A673 (cell line): ENCODE measurements around the gene CCNY. TPM values are rescaled to one million over a fixed set of nuclear protein-coding genes. Genes with fewer than 3 reads are reported as not detected.

Source experiments
- BruUV-seq: library from RNA; stranded (reverse); fragments of 400-500 nt; replicated peaks from 2 replicates; lab custom pipeline; 2021; lab: Mats Ljungman, UMichigan
- CTCF ChIA-PET: fragments of 300-600 bp; sonication (Branson Sonifier 250); formaldehyde crosslinking; loops from one replicate; lab custom pipeline; 2022; ENCODE audit warnings: antibody characterized with exemption; lab: Charles Lee
- POLR2A ChIA-PET: fragments of 300-600 bp; sonication (Branson Sonifier 250); formaldehyde crosslinking; loops from one replicate; lab custom pipeline; 2022; ENCODE audit warnings: antibody characterized with exemption; ENCODE audit not compliant: low non-redundant PET; lab: Charles Lee
- DNase-seq: peaks from one replicate; pipeline ENCODE4 v3.0.0-alpha.2; 2015; ENCODE audit warnings: low spot score
- H3K27ac ChIP-seq: fragments of 200-600 bp; sonication (generic); 2 replicates; pipeline ENCODE4 v1.5.1; 2016; ENCODE audit warnings: mixed run types, low read depth, mild to moderate bottlenecking, mixed read lengths, antibody characterized with exemption, low read length; ENCODE audit not compliant: poor library complexity, severe bottlenecking
- H3K27me3 ChIP-seq: fragments of 200-600 bp; sonication (generic); replicated peaks from 2 replicates; pipeline ENCODE4 v1.6.1; 2017; ENCODE audit warnings: mixed run types, low read depth, mild to moderate bottlenecking, mixed read lengths, antibody characterized with exemption, low read length; ENCODE audit not compliant: insufficient read depth, poor library complexity
- H3K36me3 ChIP-seq: fragments of 200-600 bp; sonication (generic); 2 replicates; pipeline ENCODE4 v1.6.1; 2016; ENCODE audit warnings: mixed run types, mild to moderate bottlenecking, mixed read lengths, antibody characterized with exemption, low read length; ENCODE audit not compliant: insufficient read depth, poor library complexity, severe bottlenecking
- H3K4me1 ChIP-seq: fragments of 200-600 bp; sonication (generic); 2 replicates; pipeline ENCODE4 v1.6.1; 2017; ENCODE audit warnings: mixed run types, mild to moderate bottlenecking, mixed read lengths, antibody characterized with exemption, low read length; ENCODE audit not compliant: insufficient read depth, poor library complexity, severe bottlenecking
- H3K4me3 ChIP-seq: fragments of 200-600 bp; sonication (generic); 2 replicates; pipeline ENCODE4 v1.5.1; 2016; ENCODE audit warnings: low read depth, mixed run types, mild to moderate bottlenecking, mixed read lengths, low read length; ENCODE audit not compliant: poor library complexity, severe bottlenecking
- H3K9me3 ChIP-seq: fragments of 200-600 bp; sonication (generic); 2 replicates; pipeline ENCODE4 v1.6.1; 2016; ENCODE audit warnings: mixed run types, low read depth, mild to moderate bottlenecking, mixed read lengths, antibody characterized with exemption, low read length; ENCODE audit not compliant: poor library complexity, severe bottlenecking
- EZH2 ChIP-seq: fragments of 200-600 bp; sonication (generic); IDR thresholded peaks from 2 replicates; pipeline ENCODE4 v1.6.1; 2017; ENCODE audit warnings: borderline replicate concordance, low read depth, mild to moderate bottlenecking, mixed read lengths, antibody characterized with exemption, low read length; ENCODE audit not compliant: poor library complexity, severe bottlenecking
- intact Hi-C: fragments of 100-400 bp; cut with micrococcal nuclease; formaldehyde crosslinking; loops from one replicate; pipeline ENCODE4 v1.10.0; 2022; ENCODE audit not compliant: unreplicated experiment
- total RNA-seq: library from RNA; stranded (reverse); gene quantifications from 2 replicates; pipeline ENCODE4 v1.2.3, GENCODE V29; 2021
- TF ChIP-seq, protein P1 (sequence below): fragments of 300-800, 200-600 bp; sonication (generic); conservative IDR thresholded peaks from 2 replicates; pipeline ENCODE4 v1.5.1; 2017; ENCODE audit warnings: low read depth, mild to moderate bottlenecking, antibody characterized with exemption, low read length, moderate library complexity, mixed read lengths

CCNY gene
- total RNA-seq, 1 experiment from 2014 or later = 84.8 TPM

DNA sequence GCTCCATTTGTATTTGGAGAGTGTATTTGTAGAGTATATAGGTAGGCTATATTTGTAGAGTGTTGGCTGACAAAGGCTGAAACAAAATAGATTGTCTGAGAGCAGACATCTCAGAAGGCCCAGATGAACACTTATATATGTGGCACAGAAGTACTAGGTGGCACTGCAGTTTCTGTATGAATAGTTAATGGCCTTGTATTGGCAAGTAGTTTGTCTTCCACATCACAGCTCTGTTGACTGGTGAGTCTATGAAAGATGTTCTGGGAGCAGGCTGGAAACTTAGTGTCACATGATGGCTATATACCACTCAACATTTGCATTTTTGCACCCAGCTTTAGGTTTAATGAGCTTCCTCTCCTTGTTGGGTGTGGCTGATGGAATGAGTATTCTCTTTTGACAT, 51.9 kb downstream of the CCNY start:
- CTCF ChIA-PET = no interaction called here
- BruUV-seq = no TSS peak

GRCh38 chr10:35388682-35389081, 52.4 kb downstream of the CCNY start:
- H3K36me3 ChIP-seq = no peaks in the 10 kb centered on the region
- H3K27ac ChIP-seq = no peak overlapping the region
- ChIA-PET POLR2A (no interaction called here), CTCF (no interaction called here)
- TF ChIP-seq EZH2 = no peak
- TF ChIP-seq, protein P1, sequence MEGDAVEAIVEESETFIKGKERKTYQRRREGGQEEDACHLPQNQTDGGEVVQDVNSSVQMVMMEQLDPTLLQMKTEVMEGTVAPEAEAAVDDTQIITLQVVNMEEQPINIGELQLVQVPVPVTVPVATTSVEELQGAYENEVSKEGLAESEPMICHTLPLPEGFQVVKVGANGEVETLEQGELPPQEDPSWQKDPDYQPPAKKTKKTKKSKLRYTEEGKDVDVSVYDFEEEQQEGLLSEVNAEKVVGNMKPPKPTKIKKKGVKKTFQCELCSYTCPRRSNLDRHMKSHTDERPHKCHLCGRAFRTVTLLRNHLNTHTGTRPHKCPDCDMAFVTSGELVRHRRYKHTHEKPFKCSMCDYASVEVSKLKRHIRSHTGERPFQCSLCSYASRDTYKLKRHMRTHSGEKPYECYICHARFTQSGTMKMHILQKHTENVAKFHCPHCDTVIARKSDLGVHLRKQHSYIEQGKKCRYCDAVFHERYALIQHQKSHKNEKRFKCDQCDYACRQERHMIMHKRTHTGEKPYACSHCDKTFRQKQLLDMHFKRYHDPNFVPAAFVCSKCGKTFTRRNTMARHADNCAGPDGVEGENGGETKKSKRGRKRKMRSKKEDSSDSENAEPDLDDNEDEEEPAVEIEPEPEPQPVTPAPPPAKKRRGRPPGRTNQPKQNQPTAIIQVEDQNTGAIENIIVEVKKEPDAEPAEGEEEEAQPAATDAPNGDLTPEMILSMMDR = no peak
- BruUV-seq = no TSS peak
- no peak for DNase-seq
- peaks cover 28% of the 10 kb centered on the region for H3K9me3 ChIP-seq
- H3K27me3 ChIP-seq = no peaks in the 10 kb centered on the region
- H3K4me1 ChIP-seq = peaks cover 32% of the 10 kb centered on the region
- intact Hi-C loops = no loop called here
- H3K4me3 ChIP-seq = no peak overlapping the region

More for the DNA sequence above, 51.9 kb downstream of the CCNY start:
- DNase-seq = no peak
- Histone ChIP-seq H3K9me3 (peaks cover 28% of the 10 kb centered on the region), H3K27me3 (no peaks in the 10 kb centered on the region), H3K4me1 (peaks cover 28% of the 10 kb centered on the region), H3K4me3 (no peak overlapping the region), H3K36me3 (no peaks in the 10 kb centered on the region), H3K27ac (no peak overlapping the region)
- no peak for TF ChIP-seq EZH2
- TF ChIP-seq, protein P1 = no peak
- intact Hi-C loops = no loop called here
- POLR2A ChIA-PET = no interaction called here

GRCh38 chr10:35390161-35390840, 54.0 kb downstream of the CCNY start:
- Histone ChIP-seq H3K27ac (no peak overlapping the region), H3K4me1 (peaks cover 48% of the 10 kb centered on the region), H3K9me3 (peaks cover 28% of the 10 kb centered on the region), H3K36me3 (no peaks in the 10 kb centered on the region), H3K4me3 (no peak overlapping the region), H3K27me3 (no peaks in the 10 kb centered on the region)
- TF ChIP-seq EZH2 = no peak
- TF ChIP-seq, protein P1 = no peak
- ChIA-PET POLR2A (no interaction called here), CTCF (no interaction called here)
- intact Hi-C loops = no loop called here
- DNase-seq = no peak
- BruUV-seq = no TSS peak
